HG03139 (cell line): ENCODE results near the gene CLIC1.

Experiments
- ATAC-seq: cut with Tn5 transposase; IDR thresholded peaks from one replicate; pipeline ENCODE4 v1.9.1; 2021; ENCODE audit not compliant: unreplicated experiment

The CLIC1 gene

DNA sequence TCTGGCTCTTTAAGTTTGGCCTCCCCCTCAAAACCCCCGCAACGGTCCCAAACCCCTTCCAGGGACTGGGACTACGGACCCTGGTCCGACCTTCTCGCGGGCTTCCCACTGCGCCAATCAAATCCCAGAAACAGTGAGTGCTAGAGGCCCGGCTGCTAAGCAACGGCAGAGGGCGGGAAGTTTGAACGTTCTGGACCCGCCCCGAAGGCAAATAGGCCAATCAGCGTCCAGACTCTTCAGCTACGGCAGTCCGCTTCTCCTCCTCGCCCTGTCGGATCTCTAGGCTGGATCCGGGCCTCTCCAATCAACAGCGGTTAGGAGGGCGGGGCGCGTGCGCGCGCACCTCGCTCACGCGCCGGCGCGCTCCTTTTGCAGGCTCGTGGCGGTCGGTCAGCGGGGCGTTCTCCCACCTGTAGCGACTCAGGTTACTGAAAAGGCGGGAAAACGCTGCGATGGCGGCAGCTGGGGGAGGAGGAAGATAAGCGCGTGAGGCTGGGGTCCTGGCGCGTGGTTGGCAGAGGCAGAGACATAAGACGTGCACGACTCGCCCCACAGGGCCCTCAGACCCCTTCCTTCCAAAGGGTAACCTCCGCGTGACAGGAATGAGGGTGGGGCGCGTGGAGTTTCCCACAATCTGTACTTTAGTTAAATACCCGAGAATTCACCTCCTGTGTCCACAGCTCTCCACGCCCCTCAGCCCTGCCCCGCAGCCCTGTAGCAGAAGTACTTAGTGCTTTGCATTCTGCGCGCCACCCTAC, 3.5 kb upstream of the CLIC1 start, which contains the start of gene MSH5:
Gene MSH5 (plus strand): TSS at position 367 of the 758 bp plus-strand sequence. CDS start 462 bp downstream, outside the sequence.
- peak; percentile 58 for ATAC-seq

GRCh38 chr6:31737991-31738979, 2.0 kb upstream of the CLIC1 start:
- no peak for ATAC-seq

- ATAC-seq, result no peak
Observed at GRCh38 chr6:31737315-31737990, 1.1 kb upstream of the CLIC1 start.

- no peak for ATAC-seq
Observed at GRCh38 chr6:31736768-31737314, 511 bp upstream of the CLIC1 start.

GRCh38 chr6:31734821-31735406, 1.4 kb downstream of the CLIC1 start:
- no peak for ATAC-seq

DNA sequence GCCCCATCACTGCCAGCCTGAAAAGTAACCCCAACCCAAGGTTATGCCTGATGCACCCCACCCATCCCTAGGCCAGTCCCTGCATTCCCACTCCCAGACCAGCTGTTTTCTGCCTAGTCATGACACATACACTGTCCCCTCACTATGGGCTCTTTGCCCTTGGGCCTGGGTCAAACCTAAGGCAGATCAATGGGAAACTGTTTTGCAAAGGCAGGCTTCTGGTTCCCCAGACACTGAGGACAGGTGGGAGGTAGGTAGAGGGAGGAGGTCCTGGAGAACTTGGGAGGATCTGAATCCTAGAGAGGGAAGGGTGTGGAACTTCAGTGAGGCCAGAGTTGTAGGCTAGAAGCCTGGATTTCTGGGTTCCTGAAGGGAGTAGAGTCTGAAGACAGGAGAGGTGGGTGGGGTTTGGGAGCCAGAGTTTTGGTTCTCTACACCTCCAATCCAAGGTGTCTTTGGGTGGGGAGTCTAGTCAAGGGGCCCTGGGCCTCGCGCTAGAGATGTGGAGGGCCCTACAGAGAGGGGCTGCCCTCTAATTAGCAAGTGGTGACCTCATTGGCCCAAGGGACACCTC, 2.0 kb downstream of the CLIC1 start:
- no peak for ATAC-seq

DNA sequence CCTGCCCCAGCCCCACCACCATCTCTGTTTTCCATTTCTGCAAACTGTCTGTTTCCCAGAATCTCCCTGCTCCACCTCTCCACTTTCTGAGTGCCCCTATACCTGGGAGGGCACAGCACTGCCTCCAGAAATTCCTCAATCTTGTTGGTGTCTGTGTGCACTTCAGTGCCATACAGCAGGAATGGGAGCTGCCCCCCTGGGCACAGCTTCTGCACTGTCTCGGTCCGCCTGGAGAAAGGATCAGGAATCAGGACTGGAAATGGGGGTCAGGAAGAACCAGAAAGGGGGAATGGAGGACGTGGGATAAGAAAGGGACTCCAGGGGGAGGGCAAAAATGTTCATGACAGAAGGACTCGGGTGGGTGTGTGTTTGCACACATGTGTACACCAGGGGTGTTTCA, 2.6 kb downstream of the CLIC1 start:
- no peak for ATAC-seq

DNA sequence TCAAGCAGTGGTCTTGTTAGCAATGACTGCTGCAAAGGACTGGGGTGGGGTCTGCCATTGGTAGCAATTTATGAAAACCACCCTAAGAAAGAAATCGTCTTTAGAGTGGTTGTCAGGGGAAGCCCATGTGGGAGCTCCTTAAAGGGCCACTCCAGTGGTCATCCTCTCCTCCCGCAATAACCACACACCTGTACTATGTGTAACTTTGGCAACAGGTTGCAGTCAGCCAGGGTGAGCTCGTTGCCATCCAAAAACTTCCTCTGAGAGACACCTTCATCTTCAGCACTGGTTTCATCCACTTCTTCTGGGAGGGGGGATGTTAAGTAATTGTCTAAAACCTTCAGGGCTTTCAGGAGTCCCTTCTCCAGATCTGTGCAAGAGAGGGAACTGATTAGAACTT, 4.3 kb downstream of the CLIC1 start:
- no peak for ATAC-seq

GRCh38 chr6:31730631-31731086, 5.7 kb downstream of the CLIC1 start:
- ATAC-seq, result no peak

DNA sequence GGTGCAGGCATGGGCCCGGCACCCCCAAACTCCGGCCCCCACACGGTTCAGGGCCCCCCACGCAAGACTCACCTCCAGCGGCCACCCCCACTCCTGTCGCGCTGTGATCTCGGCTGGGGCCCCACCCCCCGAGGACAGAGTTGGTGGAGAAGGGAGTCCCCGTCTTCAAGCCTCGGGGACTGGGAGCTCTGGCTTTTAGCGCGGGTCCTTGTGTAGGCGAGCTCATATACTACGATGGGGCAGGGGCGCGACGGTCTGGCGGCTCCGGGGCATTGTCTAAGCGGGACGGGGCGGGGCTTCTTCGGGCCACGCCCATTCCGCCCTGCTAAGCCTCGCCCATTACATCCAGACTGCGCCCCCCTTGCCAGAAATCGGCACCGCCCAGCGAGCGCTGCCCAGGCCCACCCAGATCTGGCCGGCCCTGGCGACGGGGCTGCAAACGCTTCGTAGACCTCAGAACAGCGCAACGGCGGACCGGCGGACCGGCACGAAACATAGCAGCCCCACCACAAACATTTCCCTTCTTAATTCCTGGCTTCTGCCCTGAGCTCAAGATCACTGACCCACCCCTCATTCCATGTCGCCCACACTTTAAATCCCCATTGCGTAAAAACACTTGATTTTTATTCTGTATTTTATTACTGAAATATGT, 6.2 kb downstream of the CLIC1 start:
- ATAC-seq, result no peak

GRCh38 chr6:31729515-31729978, 6.8 kb downstream of the CLIC1 start:
- no peak for ATAC-seq

DNA sequence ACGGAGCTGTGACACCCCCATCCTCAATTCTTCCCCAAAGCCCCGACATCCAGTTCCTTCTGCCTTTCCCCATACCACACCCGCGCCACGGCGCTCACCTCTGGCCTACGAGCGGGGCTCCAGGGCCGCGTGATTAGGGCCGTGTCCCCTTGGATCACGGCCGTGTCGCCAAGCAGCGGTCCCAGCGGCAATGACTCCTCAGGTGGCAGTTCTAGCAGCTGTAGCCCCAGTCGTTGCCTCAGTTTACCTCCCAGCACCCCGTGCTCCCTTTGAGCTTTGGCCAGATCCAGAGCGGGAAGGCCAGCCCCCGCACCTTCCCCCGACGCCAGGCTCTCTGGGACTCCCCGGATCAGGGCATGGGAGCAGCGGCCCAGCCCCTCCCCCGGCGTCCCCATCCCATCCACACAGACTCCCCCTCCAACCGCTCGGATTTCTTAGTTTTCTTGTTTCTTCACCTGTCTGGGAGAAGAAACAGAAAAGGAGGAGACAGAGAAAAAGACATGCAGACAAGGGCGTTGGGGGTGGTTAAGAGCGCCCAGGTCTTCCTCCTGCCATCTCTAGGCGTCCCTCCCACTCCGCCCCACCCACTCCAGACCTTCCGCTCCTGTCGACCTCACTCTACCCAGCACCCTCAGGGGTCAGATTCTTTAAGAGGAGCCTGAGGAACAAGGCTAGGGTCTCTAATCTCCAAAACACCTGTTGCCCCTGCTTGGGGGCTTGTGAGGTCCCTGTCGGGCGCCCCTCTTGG, 7.4 kb downstream of the CLIC1 start, which contains the start of gene DDAH2:
Gene DDAH2 (minus strand): TSS at position 533 of the 748 bp plus-strand sequence. CDS start 138 bp downstream, at position 395.
- no peak for ATAC-seq

GRCh38 chr6:31727717-31728671, 8.3 kb downstream of the CLIC1 start:
- no peak for ATAC-seq

DNA sequence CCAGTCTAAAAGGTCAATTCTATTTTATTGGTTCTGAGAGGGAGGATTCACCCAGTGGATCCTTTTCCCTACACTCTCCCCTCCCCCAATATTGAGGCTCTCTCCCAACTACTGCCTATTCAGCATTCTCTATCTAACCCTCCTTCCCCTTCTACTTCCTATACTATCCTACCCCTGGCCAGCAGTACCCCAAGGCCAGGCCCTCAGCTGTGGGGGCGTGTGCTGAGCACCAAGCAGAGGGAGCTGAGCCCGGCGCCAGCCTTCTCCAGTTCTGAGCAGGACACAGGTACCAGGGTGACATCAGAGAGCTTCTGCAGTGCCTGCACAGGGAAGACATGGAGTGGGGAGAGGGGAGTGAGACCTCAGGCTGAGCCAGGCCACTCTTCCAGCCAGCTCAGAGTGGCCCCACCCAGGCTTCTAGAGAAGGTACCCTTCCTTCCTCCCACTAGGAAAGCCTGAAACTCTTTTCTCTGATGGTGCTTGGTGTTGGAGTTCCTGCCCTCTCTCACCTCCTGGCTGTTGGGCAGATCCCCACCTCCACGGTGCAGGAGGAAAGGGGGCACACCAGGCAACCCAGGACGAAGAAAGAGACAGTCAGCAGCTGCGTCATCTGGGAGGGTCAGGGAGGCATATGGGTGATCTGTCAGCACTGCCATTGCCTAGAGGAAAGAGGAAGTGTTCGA, 9.2 kb downstream of the CLIC1 start:
- ATAC-seq, result no peak

- no peak for ATAC-seq
Observed at GRCh38 chr6:31725502-31726350, 10.6 kb downstream of the CLIC1 start.
